ENCODE data around the gene ENDOU.

GRCh38 chr12:47725893-47726292 lies 603 bp upstream of the ENDOU start:
- TF ChIP-seq CTCF (conservative IDR thresholded peaks at IDR 0.05; ENCODE audit: low read length): no peak
- TF ChIP-seq EZH2phosphoT487 (IDR thresholded peaks at IDR 0.05; ENCODE audit: borderline replicate concordance): no peak
